H9 (cell line): ENCODE measurements around the gene TNNT2. TPM values are rescaled to one million over a fixed set of nuclear protein-coding genes. Genes with fewer than 3 reads are reported as not detected.

Experiments
- DNase-seq: peaks from one replicate; pipeline ENCODE4 v3.0.0-alpha.2; 2017
- H2AFZ ChIP-seq: one replicate; pipeline ENCODE4 v1.6.1; 2013; ENCODE audit warnings: mild to moderate bottlenecking, low read length, control low read depth, moderate library complexity
- H2AK5ac ChIP-seq: 2 replicates; pipeline ENCODE4 v1.6.1; 2013; ENCODE audit warnings: low read length, control low read depth, mixed read lengths; ENCODE audit not compliant: insufficient read length
- H2BK120ac ChIP-seq: one replicate; pipeline ENCODE4 v1.6.1; 2013; ENCODE audit warnings: low read depth, mild to moderate bottlenecking, low read length, control low read depth, inconsistent platforms; ENCODE audit not compliant: poor library complexity, severe bottlenecking
- H2BK12ac ChIP-seq: 2 replicates; pipeline ENCODE4 v1.6.1; 2013; ENCODE audit warnings: low read length, control low read depth, mixed read lengths, low read depth; ENCODE audit not compliant: insufficient read length
- H2BK15ac ChIP-seq: 2 replicates; pipeline ENCODE4 v1.6.1; 2013; ENCODE audit warnings: low read depth, low read length, control low read depth
- H2BK20ac ChIP-seq: one replicate; pipeline ENCODE4 v1.6.1; 2013; ENCODE audit warnings: low read depth, mild to moderate bottlenecking, low read length, control low read depth, inconsistent platforms; ENCODE audit not compliant: poor library complexity, severe bottlenecking
- H2BK5ac ChIP-seq: 2 replicates; pipeline ENCODE4 v1.6.1; 2013; ENCODE audit warnings: low read length, control low read depth, mixed read lengths; ENCODE audit not compliant: insufficient read length
- H3K14ac ChIP-seq: 2 replicates; pipeline ENCODE4 v1.6.1; 2013; ENCODE audit warnings: low read length, control low read depth; ENCODE audit not compliant: insufficient read depth
- H3K18ac ChIP-seq: 2 replicates; pipeline ENCODE4 v1.6.1; 2013; ENCODE audit warnings: low read depth, mild to moderate bottlenecking, mixed read lengths, low read length, control low read depth; ENCODE audit not compliant: insufficient read length
- H3K23ac ChIP-seq: 2 replicates; pipeline ENCODE4 v1.6.1; 2013; ENCODE audit warnings: low read length, control low read depth, mixed read lengths, low read depth; ENCODE audit not compliant: insufficient read length
- H3K23me2 ChIP-seq: 2 replicates; pipeline ENCODE4 v1.6.1; 2013; ENCODE audit warnings: low read depth, mild to moderate bottlenecking, mixed read lengths, low read length, control low read depth; ENCODE audit not compliant: insufficient read length, poor library complexity, severe bottlenecking
- H3K27ac ChIP-seq: 2 replicates; pipeline ENCODE4 v1.5.1; 2013; ENCODE audit warnings: low read length, control low read depth, mixed read lengths, low read depth; ENCODE audit not compliant: insufficient read length
- H3K27me3 ChIP-seq: 2 replicates; pipeline ENCODE4 v1.6.1; 2013; ENCODE audit warnings: low read length, control low read depth, inconsistent platforms; ENCODE audit not compliant: insufficient read depth
- H3K4ac ChIP-seq: 2 replicates; pipeline ENCODE4 v1.6.1; 2013; ENCODE audit warnings: low read depth, mild to moderate bottlenecking, control low read depth, inconsistent platforms, low read length, moderate library complexity
- H3K4me1 ChIP-seq: 2 replicates; pipeline ENCODE4 v1.6.1; 2013; ENCODE audit warnings: low read length, control low read depth, inconsistent platforms; ENCODE audit not compliant: insufficient read depth
- H3K4me2 ChIP-seq: 2 replicates; pipeline ENCODE4 v1.6.1; 2013; ENCODE audit warnings: low read length, control low read depth, mixed read lengths; ENCODE audit not compliant: insufficient read length, insufficient read depth
- H3K56ac ChIP-seq: 2 replicates; pipeline ENCODE4 v1.6.1; 2013; ENCODE audit warnings: low read depth, mild to moderate bottlenecking, mixed read lengths, low read length, control low read depth; ENCODE audit not compliant: insufficient read length
- H3K79me1 ChIP-seq: 2 replicates; pipeline ENCODE4 v1.6.1; 2013; ENCODE audit warnings: low read depth, mild to moderate bottlenecking, moderate library complexity, low read length, control low read depth, inconsistent platforms; ENCODE audit not compliant: insufficient read depth, poor library complexity, severe bottlenecking
- H3K79me2 ChIP-seq: 2 replicates; pipeline ENCODE4 v1.6.1; 2013; ENCODE audit warnings: low read length, control low read depth, inconsistent platforms; ENCODE audit not compliant: insufficient read depth
- H3K9ac ChIP-seq: 2 replicates; pipeline ENCODE4 v1.6.1; 2013; ENCODE audit warnings: low read length, control low read depth, mixed read lengths; ENCODE audit not compliant: insufficient read length; ENCODE audit errors: extremely low read depth
- H3K9me3 ChIP-seq: one replicate; pipeline ENCODE4 v1.6.1; 2013; ENCODE audit warnings: low read depth, low read length, inconsistent platforms; ENCODE audit not compliant: control insufficient read depth
- H3T11ph ChIP-seq: one replicate; pipeline ENCODE4 v1.6.1; 2013; ENCODE audit warnings: mild to moderate bottlenecking, low read length, control low read depth, inconsistent platforms
- H4K20me1 ChIP-seq: one replicate; pipeline ENCODE4 v1.6.1; 2013; ENCODE audit not compliant: control insufficient read depth, insufficient read length, insufficient read depth
- H4K5ac ChIP-seq: 2 replicates; pipeline ENCODE4 v1.6.1; 2013; ENCODE audit warnings: low read depth, mild to moderate bottlenecking, mixed read lengths, low read length, control low read depth; ENCODE audit not compliant: insufficient read length
- H4K8ac ChIP-seq: replicated peaks from 2 replicates; pipeline ENCODE4 v1.6.1; 2013; ENCODE audit warnings: low read length, control low read depth, mixed read lengths, low read depth; ENCODE audit not compliant: insufficient read length
- H4K91ac ChIP-seq: 2 replicates; pipeline ENCODE4 v1.6.1; 2013; ENCODE audit warnings: low read depth, mild to moderate bottlenecking, moderate library complexity, mixed read lengths, low read length, control low read depth; ENCODE audit not compliant: insufficient read length
- H3K27ac Mint-ChIP-seq, 3 experiments: 2 replicates in 2 of 3; 3 replicates in 1 of 3; pipeline ENCODE4 v1.8.0; 2020 to 2021; ENCODE audit warnings: mixed read lengths in 3 of 3, mild to moderate bottlenecking in 1 of 3, moderate library complexity in 1 of 3
- H3K27me3 Mint-ChIP-seq: 2 replicates; pipeline ENCODE4 v1.8.0; 2021; ENCODE audit warnings: low read depth, mild to moderate bottlenecking, moderate library complexity, mixed read lengths
- H3K36me3 Mint-ChIP-seq, 3 experiments: 2 replicates in 2 of 3; 3 replicates in 1 of 3; pipeline ENCODE4 v1.8.0; 2020 to 2021; ENCODE audit warnings: low read depth in 3 of 3, mixed read lengths in 3 of 3; ENCODE audit not compliant: insufficient read depth in 1 of 3
- H3K4me1 Mint-ChIP-seq, 2 experiments: 2 replicates each; pipeline ENCODE4 v1.8.0; 2020; ENCODE audit warnings: mixed read lengths in 2 of 2
- H3K4me3 Mint-ChIP-seq, 2 experiments: 2 replicates in 1 of 2; 3 replicates in 1 of 2; pipeline ENCODE4 v1.8.0; 2020 to 2021; ENCODE audit warnings: mild to moderate bottlenecking in 2 of 2, mixed read lengths in 2 of 2, moderate library complexity in 1 of 2
- H3K9me3 Mint-ChIP-seq, 2 experiments: 2 replicates in 1 of 2; 3 replicates in 1 of 2; pipeline ENCODE4 v1.8.0; 2020; ENCODE audit warnings: mild to moderate bottlenecking in 2 of 2, mixed read lengths in 2 of 2, moderate library complexity in 1 of 2
- CTCF ChIP-seq: fragments of 200-600 bp; sonication (generic); conservative IDR thresholded peaks from 3 replicates; pipeline ENCODE4 v1.8.0; 2021; ENCODE audit warnings: antibody characterized with exemption, mild to moderate bottlenecking
- WGBS: extraction: QIAGEN DNeasy Blood & Tissue Kit; methylation state at CpG from one replicate; pipeline ENCODE4 v1.1.7; 2013; ENCODE audit warnings: missing lambda C conversion rate, low lambda C conversion rate, mixed read lengths; ENCODE audit not compliant: insufficient read length; ENCODE audit errors: extremely low coverage; 5-methylcytosine and 5-hydroxymethylcytosine counted together
- total RNA-seq: library from RNA; stranded (reverse); gene quantifications from 2 replicates; pipeline ENCODE4 v1.2.1, GENCODE V29; 2021

The TNNT2 gene
- total RNA-seq, 1 experiment from 2014 or later, result 8.6 TPM

GRCh38 chr1:201408834-201409200 is 31.3 kb upstream of the TNNT2 start:
- Histone ChIP-seq H3K4me2 (no peak overlapping the region), H4K91ac (no peak overlapping the region), H3K27me3 (no peaks in the 10 kb centered on the region), H3K27ac (no peak overlapping the region), H3K9me3 (no peaks in the 10 kb centered on the region), H3K56ac (no peak overlapping the region), H2BK20ac (no peak overlapping the region), H3K4ac (no peak overlapping the region), H3K23ac (no peak overlapping the region), H3K79me2 (no peaks in the 10 kb centered on the region), H3K23me2 (no peaks in the 10 kb centered on the region), H4K8ac (no peak overlapping the region), H2AFZ (no peak overlapping the region), H3K14ac (no peak overlapping the region), H3T11ph (no peak overlapping the region), H2BK120ac (no peak overlapping the region), H2BK5ac (no peak overlapping the region), H3K9ac (no peak overlapping the region), H2BK12ac (no peak overlapping the region), H4K20me1 (no peaks in the 10 kb centered on the region), H3K79me1 (no peaks in the 10 kb centered on the region), H2BK15ac (no peak overlapping the region), H4K5ac (no peak overlapping the region), H2AK5ac (no peak overlapping the region), H3K4me1 (no peaks in the 10 kb centered on the region), H3K18ac (no peak overlapping the region)
- Mint-ChIP-seq H3K27me3 (peaks cover 8% of the 10 kb centered on the region), H3K9me3 (no peaks in the 10 kb centered on the region; a peak in 1 of 5 replicates), H3K4me3 (no peak overlapping the region), H3K36me3 (no peaks in the 10 kb centered on the region; a peak in 1 of 7 replicates), H3K27ac (no peak overlapping the region), H3K4me1 (peaks cover 8 to 12% of the 10 kb centered on the region in 2 experiments)
- no CpG with 5 or more reads among the region's 3 CpGs for WGBS
- TF ChIP-seq CTCF, result no peak
- DNase-seq, result no peak
